ENCODE measurements around the gene MRPL17. TPM values are rescaled to one million over a fixed set of nuclear protein-coding genes. Genes with fewer than 3 reads are reported as not detected.

MRPL17 gene
- polyA plus RNA-seq, 3 donors = 8.0 to 14.0 (median 12.8) TPM

GRCh38 chr11:6674862-6675261 lies 8.3 kb downstream of the MRPL17 start:
- Histone ChIP-seq H3K27ac (ENCODE audit: low read depth in 1 of 2, low read length in 2 of 2) (no peak overlapping the region), H3K4me1 (ENCODE audit: control insufficient read depth in 1 of 2, insufficient read depth in 2 of 2, low read length in 2 of 2) (peaks cover 4 to 6% of the 10 kb centered on the region in 2 donors), H3K4me2 (replicated peaks; ENCODE audit: extremely low read depth, low read length, poor library complexity, severe bottlenecking) (no peak overlapping the region), H3K9ac (ENCODE audit: insufficient read depth, low read length, poor library complexity, severe bottlenecking) (no peak overlapping the region), H3K79me2 (ENCODE audit: insufficient read depth, low read length) (no peaks in the 10 kb centered on the region), H4K20me1 (ENCODE audit: insufficient read depth, low read length) (no peaks in the 10 kb centered on the region), H3K9me3 (replicated peaks in 1 of 2; ENCODE audit: control insufficient read depth in 1 of 2, insufficient read depth in 1 of 2, low read length in 2 of 2) (no peaks in the 10 kb centered on the region), H3K36me3 (replicated peaks in 1 of 2; ENCODE audit: control insufficient read depth in 1 of 2, insufficient read depth in 2 of 2, low read length in 2 of 2) (no peaks in the 10 kb centered on the region), H2AFZ (ENCODE audit: insufficient read depth, low read depth, low read length, poor library complexity, severe bottlenecking) (peak overlapping the region; percentile 3), H3K4me3 (replicated peaks in 1 of 3; ENCODE audit: low read depth in 2 of 3, low read length in 3 of 3) (no peak overlapping the region), H3K27me3 (ENCODE audit: control insufficient read depth in 2 of 2, insufficient read depth in 2 of 2, low read length in 2 of 2) (no peaks in the 10 kb centered on the region)
- intact Hi-C loops (cut with micrococcal nuclease) = no loop called here
- no peak for TF ChIP-seq CTCF (IDR thresholded peaks at IDR 0.05)
- H3K4me3 Mint-ChIP-seq = no peak overlapping the region
- DNase-seq = no peak
- no peaks in the 10 kb centered on the region for H3K27me3 Mint-ChIP-seq (ENCODE audit: low read depth in 3 of 3)
- H3K27ac Mint-ChIP-seq = peak overlapping the region in 1 of 7 donors; percentile 78
- 87% methylated on average over 4 of the region's 4 CpGs for whole genome bisulfite sequencing (ENCODE audit: insufficient coverage)
- no peaks in the 10 kb centered on the region for H3K9me3 Mint-ChIP-seq
- H3K36me3 Mint-ChIP-seq = peaks cover 0 to 3% of the 10 kb centered on the region in 2 donors
- peaks cover 6% of the 10 kb centered on the region for H3K4me1 Mint-ChIP-seq

- Histone ChIP-seq H3K27ac (ENCODE audit: low read depth in 1 of 2, low read length in 2 of 2) (no peak overlapping the region), H3K9ac (ENCODE audit: insufficient read depth, low read length, poor library complexity, severe bottlenecking) (no peak overlapping the region), H3K9me3 (replicated peaks in 1 of 2; ENCODE audit: control insufficient read depth in 1 of 2, insufficient read depth in 1 of 2, low read length in 2 of 2) (no peaks in the 10 kb centered on the region), H3K4me1 (ENCODE audit: control insufficient read depth in 1 of 2, insufficient read depth in 2 of 2, low read length in 2 of 2) (peaks cover 4 to 6% of the 10 kb centered on the region in 2 donors), H3K79me2 (ENCODE audit: insufficient read depth, low read length) (no peaks in the 10 kb centered on the region), H3K4me2 (replicated peaks; ENCODE audit: extremely low read depth, low read length, poor library complexity, severe bottlenecking) (no peak overlapping the region), H3K27me3 (ENCODE audit: control insufficient read depth in 2 of 2, insufficient read depth in 2 of 2, low read length in 2 of 2) (no peaks in the 10 kb centered on the region), H2AFZ (ENCODE audit: insufficient read depth, low read depth, low read length, poor library complexity, severe bottlenecking) (no peak overlapping the region), H3K36me3 (replicated peaks in 1 of 2; ENCODE audit: control insufficient read depth in 1 of 2, insufficient read depth in 2 of 2, low read length in 2 of 2) (no peaks in the 10 kb centered on the region), H4K20me1 (ENCODE audit: insufficient read depth, low read length) (no peaks in the 10 kb centered on the region), H3K4me3 (replicated peaks in 1 of 3; ENCODE audit: low read depth in 2 of 3, low read length in 3 of 3) (no peak overlapping the region)
- DNase-seq = no peak
- Mint-ChIP-seq H3K4me3 (no peak overlapping the region), H3K27me3 (ENCODE audit: low read depth in 3 of 3) (no peaks in the 10 kb centered on the region), H3K27ac (no peak overlapping the region), H3K4me1 (peaks cover 6% of the 10 kb centered on the region), H3K9me3 (no peaks in the 10 kb centered on the region), H3K36me3 (peaks cover 0 to 1% of the 10 kb centered on the region in 2 donors)
- intact Hi-C loops (cut with micrococcal nuclease) = no loop called here
- no peak for TF ChIP-seq CTCF (IDR thresholded peaks at IDR 0.05)
- WGBS (ENCODE audit: insufficient coverage) = 86% methylated on average over 1 of the region's 1 CpG
Observed at GRCh38 chr11:6674219-6674597, 8.9 kb downstream of the MRPL17 start.

Measured in CD14-positive monocyte (primary cell).